ENCODE results near the gene VEZF1. TPM values are rescaled to one million over a fixed set of nuclear protein-coding genes. Genes with fewer than 3 reads are reported as not detected.

VEZF1 gene
- total RNA-seq, 1 experiment from 2014 or later: 78.1 TPM

- H3K4me2 ChIP-seq (ENCODE audit: low read length): no peak overlapping the region
- ChIA-PET CTCF (interaction anchor here (0.7 kb wide), 1 partner anchor 221 kb away, joined by 9 read pairs; no protein-coding TSS in a partner anchor), POLR2A (ENCODE audit: unreplicated experiment) (no interaction called here)
- no TSS peak for BruUV-seq (replicated peaks)
- no peak overlapping the region for H3K9ac ChIP-seq (ENCODE audit: low read length)
- no peaks in the 10 kb centered on the region for H3K36me3 ChIP-seq (ENCODE audit: low read depth, low read length)
- no peaks in the 10 kb centered on the region for H3K27me3 ChIP-seq (ENCODE audit: low read length)
- DNase-seq (no peak), ATAC-seq (no peak)
- no peaks in the 10 kb centered on the region for H3K9me3 ChIP-seq (ENCODE audit: low read length)
- H3K4me3 ChIP-seq (ENCODE audit: low read length): no peak overlapping the region
- H3K9me2 ChIP-seq (replicated peaks; ENCODE audit: low read length): no peaks in the 10 kb centered on the region
- intact Hi-C loops (cut with micrococcal nuclease): no loop called here
- H3F3A ChIP-seq (ENCODE audit: low read length, unreplicated experiment): no peaks in the 10 kb centered on the region
- no peak overlapping the region for H2AFZ ChIP-seq (ENCODE audit: low read length)
- TF ChIP-seq, protein P1, sequence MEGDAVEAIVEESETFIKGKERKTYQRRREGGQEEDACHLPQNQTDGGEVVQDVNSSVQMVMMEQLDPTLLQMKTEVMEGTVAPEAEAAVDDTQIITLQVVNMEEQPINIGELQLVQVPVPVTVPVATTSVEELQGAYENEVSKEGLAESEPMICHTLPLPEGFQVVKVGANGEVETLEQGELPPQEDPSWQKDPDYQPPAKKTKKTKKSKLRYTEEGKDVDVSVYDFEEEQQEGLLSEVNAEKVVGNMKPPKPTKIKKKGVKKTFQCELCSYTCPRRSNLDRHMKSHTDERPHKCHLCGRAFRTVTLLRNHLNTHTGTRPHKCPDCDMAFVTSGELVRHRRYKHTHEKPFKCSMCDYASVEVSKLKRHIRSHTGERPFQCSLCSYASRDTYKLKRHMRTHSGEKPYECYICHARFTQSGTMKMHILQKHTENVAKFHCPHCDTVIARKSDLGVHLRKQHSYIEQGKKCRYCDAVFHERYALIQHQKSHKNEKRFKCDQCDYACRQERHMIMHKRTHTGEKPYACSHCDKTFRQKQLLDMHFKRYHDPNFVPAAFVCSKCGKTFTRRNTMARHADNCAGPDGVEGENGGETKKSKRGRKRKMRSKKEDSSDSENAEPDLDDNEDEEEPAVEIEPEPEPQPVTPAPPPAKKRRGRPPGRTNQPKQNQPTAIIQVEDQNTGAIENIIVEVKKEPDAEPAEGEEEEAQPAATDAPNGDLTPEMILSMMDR (conservative IDR thresholded peaks at IDR 0.05; ENCODE audit: low read depth, low read length): no peak
- TF ChIP-seq EZH2 (IDR thresholded peaks at IDR 0.05; ENCODE audit: low read length, unreplicated experiment) (no peak), EZH2phosphoT487 (IDR thresholded peaks at IDR 0.05; ENCODE audit: borderline replicate concordance, low read length) (no peak)
- no peaks in the 10 kb centered on the region for H4K20me1 ChIP-seq (ENCODE audit: low read length)
- no peak overlapping the region for H3K27ac ChIP-seq (ENCODE audit: low read length)
- no peaks in the 10 kb centered on the region for H3K79me2 ChIP-seq (ENCODE audit: low read length)
- peaks cover 2% of the 10 kb centered on the region for H3K4me1 ChIP-seq (ENCODE audit: insufficient read depth, low read length)
These were observed 40.5 kb upstream of the VEZF1 start for GRCh38 chr17:58028578-58028977.

- Histone ChIP-seq H3K9me3 (ENCODE audit: low read length) (no peaks in the 10 kb centered on the region), H4K20me1 (ENCODE audit: low read length) (no peaks in the 10 kb centered on the region), H3K27me3 (ENCODE audit: low read length) (no peaks in the 10 kb centered on the region), H3K27ac (ENCODE audit: low read length) (no peak overlapping the region), H3K4me1 (ENCODE audit: insufficient read depth, low read length) (peaks cover 13% of the 10 kb centered on the region), H3K9me2 (replicated peaks; ENCODE audit: low read length) (no peaks in the 10 kb centered on the region), H2AFZ (ENCODE audit: low read length) (no peak overlapping the region), H3K79me2 (ENCODE audit: low read length) (no peaks in the 10 kb centered on the region), H3K9ac (ENCODE audit: low read length) (no peak overlapping the region), H3K4me2 (ENCODE audit: low read length) (no peak overlapping the region), H3F3A (ENCODE audit: low read length, unreplicated experiment) (no peaks in the 10 kb centered on the region), H3K4me3 (ENCODE audit: low read length) (no peak overlapping the region), H3K36me3 (ENCODE audit: low read depth, low read length) (no peaks in the 10 kb centered on the region)
- no TSS peak for BruUV-seq (replicated peaks)
- CTCF ChIA-PET: no interaction called here
- TF ChIP-seq EZH2 (IDR thresholded peaks at IDR 0.05; ENCODE audit: low read length, unreplicated experiment) (no peak), EZH2phosphoT487 (IDR thresholded peaks at IDR 0.05; ENCODE audit: borderline replicate concordance, low read length) (no peak)
- TF ChIP-seq, protein P1 (conservative IDR thresholded peaks at IDR 0.05; ENCODE audit: low read depth, low read length): no peak
- intact Hi-C loops (cut with micrococcal nuclease): no loop called here
- POLR2A ChIA-PET (ENCODE audit: unreplicated experiment): no interaction called here
- ATAC-seq (no peak), DNase-seq (no peak)
These were observed 32.3 kb upstream of the VEZF1 start for GRCh38 chr17:58020401-58020800.

DNA sequence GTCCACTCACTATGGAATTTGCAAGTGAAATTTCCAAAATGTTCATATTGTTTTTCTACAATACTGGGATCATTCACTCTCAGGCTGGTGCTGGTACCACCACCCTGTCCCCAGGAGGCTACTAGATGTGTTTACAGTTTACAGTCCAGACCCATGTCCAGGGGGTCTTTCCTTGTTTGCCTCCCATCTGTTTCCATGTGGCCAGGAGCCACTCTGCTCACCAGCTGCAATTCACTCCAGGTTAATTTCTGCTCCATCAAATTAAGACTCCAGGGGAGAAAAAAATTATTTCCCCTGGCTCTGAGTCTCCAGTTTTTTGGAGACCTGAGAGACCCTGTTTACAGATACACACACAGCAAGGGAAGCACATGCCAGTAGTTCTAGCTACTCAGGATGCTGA is 31.5 kb upstream of the VEZF1 start:
- CTCF ChIA-PET: no interaction called here
- BruUV-seq (replicated peaks): no TSS peak
- Histone ChIP-seq H3K4me1 (ENCODE audit: insufficient read depth, low read length) (peaks cover 13% of the 10 kb centered on the region), H3K36me3 (ENCODE audit: low read depth, low read length) (no peaks in the 10 kb centered on the region), H3K9me2 (replicated peaks; ENCODE audit: low read length) (no peaks in the 10 kb centered on the region), H3K9me3 (ENCODE audit: low read length) (no peaks in the 10 kb centered on the region), H2AFZ (ENCODE audit: low read length) (no peak overlapping the region), H3K27ac (ENCODE audit: low read length) (no peak overlapping the region), H3K27me3 (ENCODE audit: low read length) (no peaks in the 10 kb centered on the region), H4K20me1 (ENCODE audit: low read length) (no peaks in the 10 kb centered on the region), H3K4me3 (ENCODE audit: low read length) (no peak overlapping the region), H3K4me2 (ENCODE audit: low read length) (no peak overlapping the region), H3K79me2 (ENCODE audit: low read length) (no peaks in the 10 kb centered on the region), H3K9ac (ENCODE audit: low read length) (no peak overlapping the region), H3F3A (ENCODE audit: low read length, unreplicated experiment) (no peaks in the 10 kb centered on the region)
- POLR2A ChIA-PET (ENCODE audit: unreplicated experiment): no interaction called here
- ATAC-seq (no peak), DNase-seq (no peak)
- no peak for TF ChIP-seq EZH2 (IDR thresholded peaks at IDR 0.05; ENCODE audit: low read length, unreplicated experiment)
- TF ChIP-seq, protein P1 (conservative IDR thresholded peaks at IDR 0.05; ENCODE audit: low read depth, low read length): no peak
- no peak for TF ChIP-seq EZH2phosphoT487 (IDR thresholded peaks at IDR 0.05; ENCODE audit: borderline replicate concordance, low read length)
- intact Hi-C loops (cut with micrococcal nuclease): no loop called here
